GM18502 (cell line): ENCODE data around the gene SGMS1.
A peak's percentile ranks its signal among the peaks of the same experiment; 100 is the strongest.
"Not testable (repeated sequence)": the region's sequence is repeated elsewhere in the genome, so short reads cannot be mapped to it uniquely, and the experiment has no call there.

Experiments used
- ATAC-seq: cut with Tn5 transposase; IDR thresholded peaks from one replicate; pipeline ENCODE4 v1.9.1; 2021; ENCODE audit warnings: mild to moderate bottlenecking; ENCODE audit not compliant: unreplicated experiment, poor library complexity

SGMS1 gene

GRCh38 chr10:50561816-50562215 is 61.9 kb downstream of the SGMS1 start:
- ATAC-seq, result no peak

GRCh38 chr10:50561266-50561665 is 62.5 kb downstream of the SGMS1 start:
- no peak for ATAC-seq

DNA sequence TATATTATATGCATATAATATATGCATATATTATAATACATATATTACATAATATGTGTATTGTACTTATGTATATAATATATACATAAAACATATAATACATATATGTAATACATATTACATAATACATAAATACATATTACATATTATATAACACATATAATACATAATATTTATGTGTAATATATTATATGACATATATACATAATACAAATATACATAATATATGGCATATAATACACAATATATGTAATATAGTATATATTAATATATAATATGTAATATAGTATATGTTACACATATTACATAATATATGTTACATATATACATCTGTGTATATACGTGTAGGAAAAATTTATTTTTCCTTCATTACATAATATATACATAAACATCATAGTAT is 63.4 kb downstream of the SGMS1 start:
- no peak for ATAC-seq

DNA sequence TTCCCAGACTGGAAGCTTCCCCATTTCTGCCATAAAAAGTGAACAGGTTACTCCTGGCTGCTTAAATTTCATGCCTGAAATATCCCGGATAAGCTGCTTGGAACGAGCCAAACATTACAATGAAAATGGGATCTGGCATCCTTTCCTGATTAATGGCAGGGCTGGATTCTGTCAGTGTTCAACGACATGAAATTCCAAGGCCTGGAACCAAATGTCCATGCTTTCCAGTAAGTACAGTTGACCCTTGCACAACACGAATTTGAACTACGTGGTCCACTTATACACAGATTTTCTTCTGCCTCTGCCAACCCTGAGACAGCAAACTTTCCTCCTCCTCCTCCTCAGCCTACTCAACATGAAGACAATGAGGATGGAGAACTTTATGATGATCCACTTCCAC is 65.4 kb downstream of the SGMS1 start:
- no peak for ATAC-seq

DNA sequence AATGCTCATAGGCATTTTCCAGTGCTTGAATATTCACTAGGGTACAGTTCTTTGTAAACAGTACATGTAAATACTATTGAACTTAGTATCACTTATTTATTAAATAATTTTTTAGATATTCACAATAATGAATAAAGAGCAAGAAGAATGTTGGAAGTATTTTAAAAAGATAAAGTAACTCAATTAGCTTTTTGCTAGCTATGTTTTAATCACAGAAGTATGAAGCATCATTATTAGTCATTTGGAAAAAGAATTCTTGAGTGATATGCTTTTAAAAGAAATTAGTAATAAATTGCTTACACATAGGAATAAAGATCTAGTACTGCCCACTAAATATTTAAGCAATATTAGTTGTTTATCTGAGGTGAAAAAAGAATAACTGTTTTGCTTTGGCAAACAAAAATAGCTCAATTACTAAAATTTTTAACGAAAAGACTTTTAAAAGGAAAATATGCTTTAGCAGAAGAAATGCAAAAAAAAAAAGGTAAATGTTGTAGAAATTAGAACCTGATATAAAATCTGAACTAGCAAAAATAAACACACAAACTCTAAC is 66.5 kb downstream of the SGMS1 start:
- no peak for ATAC-seq

GRCh38 chr10:50556237-50557120 is 67.3 kb downstream of the SGMS1 start:
- no peak for ATAC-seq

GRCh38 chr10:50554995-50555568 is 68.7 kb downstream of the SGMS1 start:
- ATAC-seq, result no peak

DNA sequence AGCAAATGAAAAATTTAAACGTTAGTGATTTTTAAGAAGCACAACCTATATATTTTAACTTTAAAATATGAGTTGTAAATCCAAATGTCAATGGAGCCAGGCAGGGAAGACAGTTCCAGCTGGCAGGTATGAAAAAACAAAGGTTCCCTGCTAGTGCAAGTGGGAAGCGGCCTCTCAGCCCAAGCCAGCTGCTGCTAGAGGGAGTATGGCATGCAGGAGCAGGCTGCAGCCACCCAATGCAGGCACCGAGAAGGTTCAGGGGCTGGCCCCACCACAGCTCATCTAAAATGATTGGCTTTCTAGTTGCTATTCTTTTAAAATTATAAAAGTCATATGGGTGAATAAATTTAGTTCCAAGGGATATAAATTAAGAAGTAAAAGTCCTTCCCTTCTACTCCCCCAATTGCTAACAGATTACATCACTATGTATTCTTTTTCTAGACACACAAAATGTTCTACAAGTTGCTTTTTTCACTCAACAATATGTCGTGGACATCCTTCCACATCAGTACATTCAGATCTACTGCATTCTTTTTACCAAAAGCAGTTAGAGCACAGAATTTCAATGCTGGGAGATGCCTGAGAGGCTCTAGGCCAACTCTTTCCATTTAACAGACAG is 69.3 kb downstream of the SGMS1 start:
- no peak for ATAC-seq

DNA sequence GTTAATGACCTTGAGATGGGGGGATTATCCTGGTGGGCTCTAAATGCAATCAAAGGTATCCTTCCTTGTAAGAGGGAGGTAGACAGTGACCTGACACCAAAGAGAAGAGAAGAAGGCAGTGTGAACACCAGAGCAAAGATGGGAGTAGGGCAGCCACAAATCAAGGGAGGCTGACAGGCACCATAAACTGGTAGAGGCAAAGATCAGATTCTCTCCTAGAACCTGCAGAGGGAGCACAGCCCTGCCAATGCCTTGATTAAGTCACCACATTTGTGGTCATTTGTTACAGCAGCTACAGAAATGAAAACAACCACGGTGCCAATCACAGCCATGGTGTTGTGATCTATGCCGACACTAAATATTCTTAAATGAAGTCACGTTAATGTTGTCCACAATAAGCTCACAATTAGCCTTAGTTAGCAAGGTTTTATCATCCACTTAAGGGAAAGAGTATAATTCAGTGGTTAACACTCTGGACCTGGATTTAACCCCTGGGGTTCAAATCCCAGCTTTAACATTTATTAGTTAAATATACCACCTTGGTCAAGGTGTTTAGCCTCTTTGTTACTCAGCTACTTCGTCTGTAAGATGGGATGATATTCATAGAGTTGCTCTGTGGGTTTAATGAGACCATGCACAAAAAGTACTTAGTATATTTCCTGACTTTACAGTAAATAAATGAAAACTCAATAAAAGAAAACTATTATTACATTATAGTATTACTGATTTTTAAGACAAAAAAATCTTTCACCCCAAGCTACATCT is 70.8 kb downstream of the SGMS1 start:
- ATAC-seq, result peak; percentile 67

- no peak for ATAC-seq
These were observed 71.4 kb downstream of the SGMS1 start for GRCh38 chr10:50552308-50552707.

- no peak for ATAC-seq
These were observed 71.9 kb downstream of the SGMS1 start for GRCh38 chr10:50551894-50552293.

- no peak for ATAC-seq
These were observed 73.4 kb downstream of the SGMS1 start for GRCh38 chr10:50550291-50550839.

- ATAC-seq, result not testable (repeated sequence)
These were observed 74.6 kb downstream of the SGMS1 start for GRCh38 chr10:50549186-50549585.

DNA sequence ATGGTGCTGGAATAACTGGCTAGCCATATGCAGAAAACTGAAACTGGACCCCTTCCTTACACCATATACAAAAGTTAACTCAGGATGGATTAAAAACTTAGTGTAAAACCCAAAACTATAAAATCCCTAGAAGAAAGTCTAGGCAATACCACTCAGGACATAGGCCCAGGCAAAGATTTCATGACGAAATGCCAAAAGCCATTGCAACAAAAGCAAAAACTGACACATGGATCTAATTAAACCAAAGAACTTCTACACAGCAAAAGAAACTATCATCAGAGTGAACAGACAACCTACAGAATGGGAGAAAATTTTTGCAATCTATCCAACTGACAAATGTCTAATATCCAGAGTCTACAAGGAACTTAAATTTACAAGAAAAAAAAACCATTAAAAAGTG is 75.3 kb downstream of the SGMS1 start:
- ATAC-seq, result not testable (repeated sequence)

DNA sequence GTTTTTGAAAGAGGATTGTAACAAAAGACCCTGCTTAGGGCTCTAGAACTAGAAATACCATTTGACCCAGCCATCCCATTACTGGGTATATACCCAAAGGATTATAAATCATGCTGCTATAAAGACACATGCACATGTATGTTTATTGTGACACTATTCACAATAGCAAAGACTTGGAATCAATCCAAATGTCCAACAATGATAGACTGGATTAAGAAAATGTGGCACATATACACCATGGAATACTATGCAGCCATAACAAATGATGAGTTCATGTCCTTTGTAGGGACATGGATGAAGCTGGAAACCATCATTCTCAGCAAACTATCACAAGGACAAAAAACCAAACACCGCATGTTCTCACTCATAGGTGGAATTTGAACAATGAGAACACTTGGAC is 77.5 kb downstream of the SGMS1 start:
- ATAC-seq, result not testable (repeated sequence)

DNA sequence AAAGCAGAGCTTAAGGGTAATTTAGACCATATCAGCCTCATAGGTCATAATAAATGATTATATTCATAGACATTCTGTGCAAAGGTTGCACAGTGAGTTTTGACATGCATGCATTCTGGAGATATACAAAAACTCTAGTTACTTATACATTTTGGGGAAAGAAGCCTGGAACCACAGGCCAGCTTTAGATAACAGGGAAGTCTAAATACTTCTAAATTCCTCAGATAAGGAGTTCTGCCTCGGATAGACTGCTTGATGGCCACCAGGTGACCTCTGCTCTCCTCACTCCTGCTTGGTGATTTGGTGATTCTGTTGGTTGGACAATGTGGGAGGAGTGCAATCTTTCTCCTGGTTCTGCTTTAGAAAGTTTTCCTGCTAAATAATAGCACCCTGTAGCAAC is 77.9 kb downstream of the SGMS1 start:
- no peak for ATAC-seq

DNA sequence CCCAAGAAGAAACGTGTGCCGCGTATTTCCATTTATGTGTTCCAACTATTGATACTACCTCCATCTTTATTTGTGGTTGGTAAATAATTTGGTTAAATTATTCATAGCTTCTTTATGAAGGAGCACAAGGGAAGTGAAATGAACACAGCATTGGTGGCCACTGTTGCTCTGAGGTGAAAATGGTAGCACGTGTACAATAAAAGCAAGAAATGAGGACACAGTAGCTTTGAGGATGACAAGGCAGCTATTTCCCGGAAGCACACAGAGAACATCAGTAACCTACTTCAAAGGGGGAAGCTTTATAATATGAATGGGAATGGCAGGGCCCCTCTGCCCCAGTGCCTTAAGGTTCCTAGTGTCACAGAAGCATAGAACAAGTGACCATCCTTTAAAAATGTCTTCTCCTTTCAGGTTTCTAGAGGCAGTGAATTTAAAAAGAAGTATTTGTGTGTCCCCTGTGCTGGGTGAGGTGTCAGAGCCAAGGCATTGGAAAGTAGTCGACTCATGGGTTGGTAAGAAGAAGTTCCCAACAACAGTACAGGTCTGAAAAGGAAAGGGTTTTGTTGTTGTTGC is 78.8 kb downstream of the SGMS1 start:
- no peak for ATAC-seq

GRCh38 chr10:50544095-50544856 is 79.5 kb downstream of the SGMS1 start:
- ATAC-seq, result no peak

DNA sequence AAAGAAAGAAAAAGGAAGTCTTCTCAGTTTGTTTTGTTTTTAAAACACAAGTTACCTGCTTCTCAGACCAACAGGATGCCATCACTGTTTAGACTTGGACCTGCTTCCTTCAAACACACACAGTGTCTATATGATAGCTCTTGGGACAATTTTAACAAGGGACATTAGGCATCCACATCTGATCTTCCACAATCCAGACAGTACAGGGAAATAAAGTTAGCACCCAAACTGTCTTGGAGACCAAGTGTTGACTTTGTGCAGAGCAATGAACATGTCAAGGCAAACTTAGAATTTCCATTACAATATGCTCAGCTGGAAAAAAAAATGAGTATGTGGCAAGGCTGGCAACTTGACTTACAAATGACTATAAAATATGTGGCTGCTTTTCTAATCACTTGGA is 80.9 kb downstream of the SGMS1 start:
- ATAC-seq, result no peak
